ENCODE results near the gene MEF2A.

- no peak for TF ChIP-seq CTCF (IDR thresholded peaks at IDR 0.05)
- no peak for TF ChIP-seq EZH2 (IDR thresholded peaks at IDR 0.05; ENCODE audit: borderline replicate concordance, insufficient read depth, low read depth, low read length, poor library complexity, severe bottlenecking)
These were observed 186.8 kb downstream of the MEF2A start for GRCh38 chr15:99752556-99752955.
